Kidney (tissue), 14 donors: ENCODE measurements around the gene NCOR1. TPM values are rescaled to one million over a fixed set of nuclear protein-coding genes. Genes with fewer than 3 reads are reported as not detected.
A peak's percentile ranks its signal among the peaks of the same experiment; 100 is the strongest.
"Not testable (repeated sequence)": the region's sequence is repeated elsewhere in the genome, so short reads cannot be mapped to it uniquely, and the experiment has no call there.

Experiments
- DNase-seq, 5 donors: peaks; one replicate each; pipeline ENCODE4 v3.0.0-alpha.2; 2013 to 2020
- FAIRE-seq: peaks from 2 replicates; lab custom pipeline; 2012; peaks lifted over from hg19 to GRCh38; lab: Jason Lieb, UNC
- H3K27ac ChIP-seq, 2 donors: one replicate each; pipeline ENCODE4 v1.7.0; 2013; ENCODE audit warnings: low read depth in 2 of 2, low read length in 2 of 2, inconsistent platforms in 1 of 2
- H3K27me3 ChIP-seq: one replicate; pipeline ENCODE4 v1.7.1; 2013; ENCODE audit warnings: low read length, inconsistent platforms; ENCODE audit not compliant: control insufficient read depth, insufficient read depth
- H3K36me3 ChIP-seq, 3 donors: one replicate each; pipeline versions ENCODE4 v1.7.0 to v1.7.1; 2013; ENCODE audit warnings: low read length in 3 of 3, control low read depth in 1 of 3, inconsistent platforms in 1 of 3; ENCODE audit not compliant: insufficient read depth in 3 of 3, control insufficient read depth in 2 of 3
- H3K4me1 ChIP-seq, 3 donors: one replicate each; pipeline versions ENCODE4 v1.7.0 to v1.7.1; 2013; ENCODE audit warnings: low read length in 3 of 3, inconsistent platforms in 1 of 3, low read depth in 1 of 3; ENCODE audit not compliant: control insufficient read depth in 2 of 3, insufficient read depth in 2 of 3
- H3K4me3 ChIP-seq, 3 donors: one replicate each; pipeline versions ENCODE4 v1.7.0 to v1.8.1; 2013; ENCODE audit warnings: low read length in 3 of 3, control low read depth in 1 of 3, inconsistent platforms in 1 of 3
- H3K9ac ChIP-seq, 3 donors: one replicate each; pipeline versions ENCODE4 v1.7.0 to v1.7.1; 2013; ENCODE audit warnings: low read length in 3 of 3, control low read depth in 1 of 3, inconsistent platforms in 1 of 3
- H3K9me3 ChIP-seq, 3 donors: one replicate each; pipeline versions ENCODE4 v1.7.0 to v1.7.1; 2013; ENCODE audit warnings: low read length in 3 of 3, control low read depth in 1 of 3, inconsistent platforms in 1 of 3; ENCODE audit not compliant: control insufficient read depth in 2 of 3, insufficient read depth in 1 of 3
- CTCF ChIP-seq: IDR thresholded peaks from 3 replicates; pipeline ENCODE4 v1.5.1; 2012; ENCODE audit warnings: mild to moderate bottlenecking, moderate library complexity, borderline replicate concordance; ENCODE audit not compliant: insufficient read depth; ENCODE audit errors: extremely low read depth
- intact Hi-C: fragments of 100-400 bp; cut with DNase I; formaldehyde crosslinking; loops from one replicate; pipeline ENCODE4 v1.11.1; 2022
- polyA plus RNA-seq: library from polyadenylated mRNA; stranded (reverse); fragments of 350-450 nt; fragmentation: Illumina TruSeq; extraction: RNeasy Lipid Tissue Mini Kit (QIAGEN cat#74804); gene quantifications from one replicate; pipeline ENCODE4 v1.2.3, GENCODE V29; 2014; ENCODE audit warnings: low read depth, low replicate concordance; ENCODE audit not compliant: insufficient read depth
- total RNA-seq: library from RNA; stranded (reverse); fragmentation: NEBNext Ultra II Directional; extraction: Animal tissue kit (Norgen Biotek cat#: 25700); gene quantifications from one replicate; pipeline ENCODE4 v1.2.1, GENCODE V29; 2021
- donor health status: control.
- donor health status: control.
- donor health status: control.
- donor health status: control.
- donor health status: control.
- donor health status: DM: yes; HTN: yes; CAD: no.
- donor health status: Normal renal cell carcinoma (clear cell type).

The NCOR1 gene
- total and polyA plus RNA-seq, 2 donors from 2014 or later, result 44.9 to 136 TPM

GRCh38 chr17:16202554-16203500 lies 12.5 kb downstream of the NCOR1 start:
- intact Hi-C loops, H3K27me3 ChIP-seq, H3K9ac ChIP-seq, FAIRE-seq, H3K4me3 ChIP-seq, H3K36me3 ChIP-seq, H3K9me3 ChIP-seq: not testable (repeated sequence)
- Histone ChIP-seq H3K4me1 (peaks cover 0 to 26% (median 3%) of the 10 kb centered on the region in 3 donors), H3K27ac (peak overlapping the region; percentile 20 to 61)
- DNase-seq, result peak in 1 of 5 donors; percentile 7

- H3K4me1 ChIP-seq, result peaks cover 0 to 26% (median 3%) of the 10 kb centered on the region in 3 donors
- H3K36me3 ChIP-seq, intact Hi-C loops, H3K9me3 ChIP-seq, H3K27ac ChIP-seq, H3K9ac ChIP-seq, FAIRE-seq, H3K27me3 ChIP-seq, H3K4me3 ChIP-seq, DNase-seq: not testable (repeated sequence)
Measured at GRCh38 chr17:16201693-16202131, 13.6 kb downstream of the NCOR1 start.

GRCh38 chr17:16199093-16199492 lies 16.2 kb downstream of the NCOR1 start:
- intact Hi-C loops, result no loop called here
- Histone ChIP-seq H3K27me3 (no peaks in the 10 kb centered on the region), H3K36me3 (peaks cover 0 to 3% (median 3%) of the 10 kb centered on the region in 3 donors), H3K9me3 (no peaks in the 10 kb centered on the region), H3K4me3 (peak overlapping the region in 1 of 3 donors; percentile 31), H3K9ac (no peak overlapping the region), H3K27ac (peak overlapping the region; percentile 40 to 48), H3K4me1 (peaks cover 0 to 21% (median 3%) of the 10 kb centered on the region in 3 donors)
- no peak for FAIRE-seq
- peak in 1 of 5 donors; percentile 31 for DNase-seq
- TF ChIP-seq CTCF, result no peak

- peaks cover 0 to 11% (median 4%) of the 10 kb centered on the region in 3 donors for H3K36me3 ChIP-seq
- no peak for DNase-seq
- no peaks in the 10 kb centered on the region for H3K27me3 ChIP-seq
- no peak overlapping the region for H3K4me3 ChIP-seq
- H3K4me1 ChIP-seq, result peaks cover 0 to 10% (median 3%) of the 10 kb centered on the region in 3 donors
- FAIRE-seq, result no peak
- no peak overlapping the region for H3K9ac ChIP-seq
- no peaks in the 10 kb centered on the region for H3K9me3 ChIP-seq
- no peak overlapping the region for H3K27ac ChIP-seq
- TF ChIP-seq CTCF, result no peak
- intact Hi-C loops, result no loop called here
Measured at GRCh38 chr17:16197276-16197675, 18.1 kb downstream of the NCOR1 start.

GRCh38 chr17:16194307-16194835 lies 21.0 kb downstream of the NCOR1 start:
- FAIRE-seq, result peak; percentile 88
- H3K27ac ChIP-seq, H3K4me1 ChIP-seq, H3K27me3 ChIP-seq, H3K9ac ChIP-seq, H3K9me3 ChIP-seq, intact Hi-C loops, DNase-seq, H3K4me3 ChIP-seq: not testable (repeated sequence)
- peaks cover 0 to 11% (median 4%) of the 10 kb centered on the region in 3 donors for H3K36me3 ChIP-seq
